Kidney epithelial cell (primary cell): Measurements from ENCODE around the gene KLF9. TPM values are rescaled to one million over a fixed set of nuclear protein-coding genes. Genes with fewer than 3 reads are reported as not detected.

Experiments used
- DNase-seq: peaks from one replicate; pipeline ENCODE4 v3.0.0-alpha.2; 2010; ENCODE audit warnings: low read depth
- H3K27me3 ChIP-seq: 2 replicates; pipeline ENCODE4 v1.6.0; 2011; ENCODE audit warnings: low read length; ENCODE audit not compliant: control insufficient read depth, insufficient read depth
- H3K36me3 ChIP-seq: 2 replicates; pipeline ENCODE4 v1.5.1; 2011; ENCODE audit warnings: low read length; ENCODE audit not compliant: control insufficient read depth, insufficient read depth
- H3K4me3 ChIP-seq: 2 replicates; pipeline ENCODE4 v1.5.1; 2011; ENCODE audit warnings: low read depth, mild to moderate bottlenecking, control low read depth, low read length
- total RNA-seq: library from RNA; depleted of rRNA; stranded (reverse); fragments of >200 nt; gene quantifications from 2 replicates; pipeline ENCODE4 v1.2.3, GENCODE V29; 2015
- TF ChIP-seq, protein P1 (sequence below): IDR thresholded peaks from 2 replicates; pipeline ENCODE4 v1.5.1; 2011; ENCODE audit warnings: mild to moderate bottlenecking, moderate library complexity, low read length, control low read depth, inconsistent platforms; ENCODE audit not compliant: insufficient read depth, poor library complexity, severe bottlenecking

Gene KLF9
- total RNA-seq, 1 donor from 2014 or later: 9.7 TPM

- Histone ChIP-seq H3K27me3 (no peaks in the 10 kb centered on the region), H3K4me3 (no peak overlapping the region), H3K36me3 (peaks cover 2% of the 10 kb centered on the region)
- TF ChIP-seq, protein P1, sequence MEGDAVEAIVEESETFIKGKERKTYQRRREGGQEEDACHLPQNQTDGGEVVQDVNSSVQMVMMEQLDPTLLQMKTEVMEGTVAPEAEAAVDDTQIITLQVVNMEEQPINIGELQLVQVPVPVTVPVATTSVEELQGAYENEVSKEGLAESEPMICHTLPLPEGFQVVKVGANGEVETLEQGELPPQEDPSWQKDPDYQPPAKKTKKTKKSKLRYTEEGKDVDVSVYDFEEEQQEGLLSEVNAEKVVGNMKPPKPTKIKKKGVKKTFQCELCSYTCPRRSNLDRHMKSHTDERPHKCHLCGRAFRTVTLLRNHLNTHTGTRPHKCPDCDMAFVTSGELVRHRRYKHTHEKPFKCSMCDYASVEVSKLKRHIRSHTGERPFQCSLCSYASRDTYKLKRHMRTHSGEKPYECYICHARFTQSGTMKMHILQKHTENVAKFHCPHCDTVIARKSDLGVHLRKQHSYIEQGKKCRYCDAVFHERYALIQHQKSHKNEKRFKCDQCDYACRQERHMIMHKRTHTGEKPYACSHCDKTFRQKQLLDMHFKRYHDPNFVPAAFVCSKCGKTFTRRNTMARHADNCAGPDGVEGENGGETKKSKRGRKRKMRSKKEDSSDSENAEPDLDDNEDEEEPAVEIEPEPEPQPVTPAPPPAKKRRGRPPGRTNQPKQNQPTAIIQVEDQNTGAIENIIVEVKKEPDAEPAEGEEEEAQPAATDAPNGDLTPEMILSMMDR: no peak
- DNase-seq: no peak
Observed at GRCh38 chr9:70382709-70383605, 31.5 kb downstream of the KLF9 start.

DNA sequence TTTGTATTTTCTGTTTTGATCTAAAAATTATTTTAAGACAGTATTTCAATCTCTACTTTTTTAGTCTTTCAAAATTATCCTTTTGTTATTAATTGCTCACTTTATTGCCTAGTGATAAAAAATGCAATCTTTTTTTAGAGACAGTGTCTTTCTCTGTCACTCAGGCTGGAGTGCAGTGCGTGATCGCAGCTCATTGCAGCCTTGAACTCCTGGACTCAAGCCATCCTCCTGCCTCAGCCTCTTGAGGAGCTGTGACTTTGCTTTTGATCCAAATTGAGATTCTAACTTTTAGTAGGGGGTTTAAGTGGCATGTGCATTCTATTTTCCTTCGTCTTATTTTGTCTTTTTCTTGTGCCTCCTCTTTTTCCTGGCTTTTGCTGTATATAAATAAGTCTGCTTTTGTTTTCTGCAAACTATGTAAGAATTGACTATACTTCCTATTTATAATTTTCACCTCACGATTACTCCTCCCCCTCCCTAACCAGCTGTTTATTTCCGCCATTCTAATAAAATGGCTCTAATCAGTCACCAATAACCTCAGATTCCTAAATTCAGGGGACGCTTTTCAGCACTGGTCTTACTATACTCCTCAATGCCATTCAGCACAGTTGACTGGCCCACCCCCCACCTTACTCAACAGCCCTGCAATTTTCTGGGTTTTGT lies 32.3 kb downstream of the KLF9 start:
- Histone ChIP-seq H3K27me3 (no peaks in the 10 kb centered on the region), H3K4me3 (no peak overlapping the region), H3K36me3 (peaks cover 2% of the 10 kb centered on the region)
- no peak for DNase-seq
- TF ChIP-seq, protein P1: no peak

DNA sequence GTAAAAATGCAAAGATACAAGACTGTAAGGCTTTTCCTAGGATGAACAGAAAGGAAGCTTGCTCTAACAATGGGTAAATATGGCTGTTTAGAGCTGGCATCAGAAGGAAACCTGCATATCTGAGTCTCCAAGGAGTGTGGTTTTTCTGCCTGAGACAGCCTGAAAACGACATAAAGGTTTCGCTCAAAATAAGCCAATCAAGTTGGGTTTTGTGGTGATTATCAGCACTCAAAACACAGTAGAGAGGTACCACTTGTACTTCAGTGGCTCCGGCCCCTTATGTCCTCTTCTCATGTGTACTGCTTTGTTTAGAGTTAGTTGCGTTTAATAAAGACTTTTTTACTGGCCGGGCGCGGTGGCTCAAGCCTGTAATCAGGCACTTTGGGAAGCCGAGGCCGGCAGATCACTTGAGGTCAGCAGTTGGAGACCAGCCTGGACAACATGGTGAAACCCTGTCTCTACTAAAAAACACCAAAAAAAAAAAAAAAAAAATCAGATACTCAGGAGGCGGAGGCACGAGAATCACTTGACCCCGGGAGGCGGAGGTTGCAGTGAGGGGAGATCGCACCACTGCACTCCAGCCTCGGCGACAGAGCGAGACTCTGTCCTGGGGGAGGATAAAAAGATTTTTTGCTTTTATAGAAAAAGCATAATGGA lies 39.4 kb downstream of the KLF9 start:
- Histone ChIP-seq H3K27me3 (no peaks in the 10 kb centered on the region), H3K4me3 (no peak overlapping the region), H3K36me3 (no peaks in the 10 kb centered on the region)
- no peak for DNase-seq
- TF ChIP-seq, protein P1: no peak

- H3K27me3 ChIP-seq: no peaks in the 10 kb centered on the region
- H3K36me3 ChIP-seq: no peaks in the 10 kb centered on the region
- TF ChIP-seq, protein P1: no peak
- no peak overlapping the region for H3K4me3 ChIP-seq
- DNase-seq: no peak
Observed at GRCh38 chr9:70367305-70367930, 47.0 kb downstream of the KLF9 start.

DNA sequence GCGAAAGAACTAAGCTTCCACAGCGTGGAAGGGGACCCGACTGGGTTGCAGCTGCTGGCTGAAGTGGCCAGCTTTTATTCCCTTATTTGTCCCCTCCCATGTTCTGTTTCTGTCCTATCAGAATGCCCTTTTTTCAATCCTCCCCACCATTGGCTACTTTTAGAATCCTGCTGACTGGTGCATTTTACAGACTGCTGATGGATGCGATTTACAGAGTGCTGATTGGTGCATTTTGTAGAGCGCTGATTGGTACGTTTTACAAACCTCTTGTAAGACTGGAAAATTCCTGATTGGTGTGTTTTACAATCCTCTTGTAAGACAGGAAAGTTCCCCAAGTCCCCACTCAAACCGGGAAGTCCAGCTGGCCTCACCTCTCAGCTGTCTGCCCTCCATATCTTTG lies 50.7 kb downstream of the KLF9 start:
- Histone ChIP-seq H3K36me3 (no peaks in the 10 kb centered on the region), H3K27me3 (no peaks in the 10 kb centered on the region), H3K4me3 (no peak overlapping the region)
- TF ChIP-seq, protein P1: no peak
- no peak for DNase-seq
